Neural progenitor cell (in vitro differentiated cells): Measurements from ENCODE around the gene DLG2. TPM values are rescaled to one million over a fixed set of nuclear protein-coding genes. Genes with fewer than 3 reads are reported as not detected.

Experiments used
- DNase-seq: peaks from one replicate; pipeline ENCODE4 v3.0.0-alpha.2; 2016; ENCODE audit warnings: low spot score
- H2AFZ ChIP-seq: fragments of 200-600 bp; sonication (generic); replicated peaks from 2 replicates; pipeline ENCODE4 v1.6.1; 2016; ENCODE audit warnings: antibody characterized with exemption
- H3F3A ChIP-seq: fragments of 200-600 bp; sonication (generic); 2 replicates; pipeline ENCODE4 v1.6.1; 2016; ENCODE audit warnings: antibody characterized with exemption, low read depth
- H3K27ac ChIP-seq: fragments of 200-600 bp; sonication (generic); 2 replicates; pipeline ENCODE4 v1.5.1; 2016; ENCODE audit warnings: mild to moderate bottlenecking
- H3K27me3 ChIP-seq: fragments of 200-600 bp; sonication (generic); 2 replicates; pipeline ENCODE4 v1.6.1; 2016; ENCODE audit warnings: mild to moderate bottlenecking, moderate library complexity
- H3K36me3 ChIP-seq: fragments of 200-600 bp; sonication (generic); 2 replicates; pipeline ENCODE4 v1.5.1; 2016
- H3K4me1 ChIP-seq: fragments of 200-600 bp; sonication (generic); 2 replicates; pipeline ENCODE4 v1.6.1; 2016; ENCODE audit warnings: mixed run types
- H3K4me2 ChIP-seq: fragments of 200-600 bp; sonication (generic); 2 replicates; pipeline ENCODE4 v1.6.1; 2016
- H3K4me3 ChIP-seq: fragments of 200-600 bp; sonication (generic); 2 replicates; pipeline ENCODE4 v1.5.1; 2016
- H3K79me2 ChIP-seq: fragments of 200-600 bp; sonication (generic); 2 replicates; pipeline ENCODE4 v1.6.1; 2016; ENCODE audit warnings: low read depth
- H3K9ac ChIP-seq: fragments of 200-600 bp; sonication (generic); 2 replicates; pipeline ENCODE4 v1.6.1; 2016
- H3K9me3 ChIP-seq: fragments of 200-600 bp; sonication (generic); 2 replicates; pipeline ENCODE4 v1.5.1; 2016; ENCODE audit warnings: low read depth
- H4K20me1 ChIP-seq: fragments of 200-600 bp; sonication (generic); 2 replicates; pipeline ENCODE4 v1.6.1; 2016; ENCODE audit warnings: low read depth
- H3K27ac Mint-ChIP-seq: 3 replicates; pipeline ENCODE4 v1.8.0; 2021; ENCODE audit warnings: mixed read lengths
- H3K27me3 Mint-ChIP-seq: 2 replicates; pipeline ENCODE4 v1.8.0; 2022; ENCODE audit warnings: low read depth, mild to moderate bottlenecking, inconsistent platforms, moderate library complexity, mixed read lengths; ENCODE audit not compliant: insufficient read depth
- H3K36me3 Mint-ChIP-seq: 3 replicates; pipeline ENCODE4 v1.8.0; 2021; ENCODE audit warnings: mixed read lengths
- H3K4me1 Mint-ChIP-seq: 3 replicates; pipeline ENCODE4 v1.8.0; 2021; ENCODE audit warnings: mixed read lengths
- H3K4me3 Mint-ChIP-seq: 3 replicates; pipeline ENCODE4 v1.8.0; 2021; ENCODE audit warnings: mild to moderate bottlenecking, moderate library complexity, mixed read lengths
- H3K9me3 Mint-ChIP-seq: 3 replicates; pipeline ENCODE4 v1.8.0; 2020; ENCODE audit warnings: mixed read lengths
- EZH2 ChIP-seq: fragments of 200-600 bp; sonication (generic); IDR thresholded peaks from 2 replicates; pipeline ENCODE4 v1.6.1; 2017; ENCODE audit warnings: antibody characterized with exemption, mild to moderate bottlenecking, moderate library complexity
- EZH2phosphoT487 ChIP-seq: fragments of 200-600 bp; sonication (generic); IDR thresholded peaks from 2 replicates; pipeline ENCODE4 v1.6.1; 2017; ENCODE audit warnings: antibody characterized with exemption
- total RNA-seq: library from RNA; depleted of rRNA; stranded (reverse); fragments of >200 nt; gene quantifications from 2 replicates; pipeline ENCODE4 v1.2.3, GENCODE V29; 2015; ENCODE audit warnings: low replicate concordance
- TF ChIP-seq, protein P1 (sequence below): fragments of 200-600 bp; sonication (generic); IDR thresholded peaks from 2 replicates; pipeline ENCODE4 v1.5.1; 2017; ENCODE audit warnings: antibody characterized with exemption, mild to moderate bottlenecking

The DLG2 gene
- total RNA-seq, 1 donor from 2014 or later: 7.5 TPM

GRCh38 chr11:84413549-84413948, 1213.6 kb downstream of the DLG2 start:
- H3K9me3 ChIP-seq: no peaks in the 10 kb centered on the region
- no peaks in the 10 kb centered on the region for H3K27me3 Mint-ChIP-seq
- H3F3A ChIP-seq: peaks cover 15% of the 10 kb centered on the region
- no peak overlapping the region for H2AFZ ChIP-seq
- no peaks in the 10 kb centered on the region for H3K9me3 Mint-ChIP-seq
- no peaks in the 10 kb centered on the region for H3K36me3 ChIP-seq
- H3K4me3 ChIP-seq: no peak overlapping the region
- no peak overlapping the region for H3K4me2 ChIP-seq
- no peak for TF ChIP-seq EZH2
- TF ChIP-seq, protein P1, sequence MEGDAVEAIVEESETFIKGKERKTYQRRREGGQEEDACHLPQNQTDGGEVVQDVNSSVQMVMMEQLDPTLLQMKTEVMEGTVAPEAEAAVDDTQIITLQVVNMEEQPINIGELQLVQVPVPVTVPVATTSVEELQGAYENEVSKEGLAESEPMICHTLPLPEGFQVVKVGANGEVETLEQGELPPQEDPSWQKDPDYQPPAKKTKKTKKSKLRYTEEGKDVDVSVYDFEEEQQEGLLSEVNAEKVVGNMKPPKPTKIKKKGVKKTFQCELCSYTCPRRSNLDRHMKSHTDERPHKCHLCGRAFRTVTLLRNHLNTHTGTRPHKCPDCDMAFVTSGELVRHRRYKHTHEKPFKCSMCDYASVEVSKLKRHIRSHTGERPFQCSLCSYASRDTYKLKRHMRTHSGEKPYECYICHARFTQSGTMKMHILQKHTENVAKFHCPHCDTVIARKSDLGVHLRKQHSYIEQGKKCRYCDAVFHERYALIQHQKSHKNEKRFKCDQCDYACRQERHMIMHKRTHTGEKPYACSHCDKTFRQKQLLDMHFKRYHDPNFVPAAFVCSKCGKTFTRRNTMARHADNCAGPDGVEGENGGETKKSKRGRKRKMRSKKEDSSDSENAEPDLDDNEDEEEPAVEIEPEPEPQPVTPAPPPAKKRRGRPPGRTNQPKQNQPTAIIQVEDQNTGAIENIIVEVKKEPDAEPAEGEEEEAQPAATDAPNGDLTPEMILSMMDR: no peak
- no peak for TF ChIP-seq EZH2phosphoT487
- no peak overlapping the region for H3K9ac ChIP-seq
- H3K4me1 Mint-ChIP-seq: peaks cover 12% of the 10 kb centered on the region
- no peak overlapping the region for H3K27ac Mint-ChIP-seq
- peaks cover 15% of the 10 kb centered on the region for H3K4me1 ChIP-seq
- H3K27ac ChIP-seq: no peak overlapping the region
- no peaks in the 10 kb centered on the region for H3K27me3 ChIP-seq
- no peaks in the 10 kb centered on the region for H3K79me2 ChIP-seq
- H3K4me3 Mint-ChIP-seq: no peak overlapping the region
- H3K36me3 Mint-ChIP-seq: no peaks in the 10 kb centered on the region
- H4K20me1 ChIP-seq: no peaks in the 10 kb centered on the region
- no peak for DNase-seq

GRCh38 chr11:84412862-84413261, 1214.3 kb downstream of the DLG2 start:
- peaks cover 18% of the 10 kb centered on the region for H3F3A ChIP-seq
- no peaks in the 10 kb centered on the region for H3K27me3 Mint-ChIP-seq
- H3K9me3 ChIP-seq: no peaks in the 10 kb centered on the region
- no peak overlapping the region for H2AFZ ChIP-seq
- no peaks in the 10 kb centered on the region for H4K20me1 ChIP-seq
- no peaks in the 10 kb centered on the region for H3K36me3 ChIP-seq
- H3K27me3 ChIP-seq: no peaks in the 10 kb centered on the region
- no peak for TF ChIP-seq EZH2phosphoT487
- H3K27ac Mint-ChIP-seq: no peak overlapping the region
- peaks cover 12% of the 10 kb centered on the region for H3K4me1 Mint-ChIP-seq
- no peak overlapping the region for H3K9ac ChIP-seq
- H3K9me3 Mint-ChIP-seq: no peaks in the 10 kb centered on the region
- no peak overlapping the region for H3K4me2 ChIP-seq
- no peak for DNase-seq
- H3K79me2 ChIP-seq: no peaks in the 10 kb centered on the region
- H3K36me3 Mint-ChIP-seq: no peaks in the 10 kb centered on the region
- peaks cover 16% of the 10 kb centered on the region for H3K4me1 ChIP-seq
- H3K27ac ChIP-seq: no peak overlapping the region
- H3K4me3 ChIP-seq: no peak overlapping the region
- H3K4me3 Mint-ChIP-seq: no peak overlapping the region

DNA sequence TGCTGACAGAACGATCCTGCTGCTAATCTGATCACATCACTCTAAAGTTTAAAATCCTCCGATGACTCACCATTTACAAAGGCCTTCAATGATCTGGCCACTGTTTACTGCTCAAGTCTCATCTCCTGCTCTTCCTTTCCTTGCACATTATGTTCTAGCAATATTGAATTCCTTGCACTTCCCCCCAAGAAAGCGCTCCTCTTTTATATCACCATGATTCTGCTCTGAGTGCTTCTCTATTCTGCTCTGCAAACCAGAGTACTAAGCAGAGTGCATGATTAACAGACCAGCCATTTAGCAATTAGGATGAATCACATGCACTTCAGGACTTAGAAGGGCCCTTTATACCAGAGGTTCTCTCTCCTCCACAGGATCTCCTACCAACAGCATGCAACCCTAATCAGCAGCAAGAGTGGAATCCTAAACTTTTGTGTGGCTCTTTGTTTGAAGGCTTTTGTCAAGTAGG, 1218.2 kb downstream of the DLG2 start:
- peak overlapping the region; percentile 64 for H3K27ac ChIP-seq
- peaks cover 18% of the 10 kb centered on the region for H3F3A ChIP-seq
- H3K79me2 ChIP-seq: no peaks in the 10 kb centered on the region
- no peak overlapping the region for H3K9ac ChIP-seq
- no peaks in the 10 kb centered on the region for H3K27me3 ChIP-seq
- H4K20me1 ChIP-seq: no peaks in the 10 kb centered on the region
- H3K27me3 Mint-ChIP-seq: peaks cover 2% of the 10 kb centered on the region
- no peak for TF ChIP-seq EZH2
- TF ChIP-seq EZH2phosphoT487: peak; percentile 50
- TF ChIP-seq, protein P1: no peak
- H3K9me3 Mint-ChIP-seq: no peaks in the 10 kb centered on the region
- H3K4me1 Mint-ChIP-seq: peaks cover 12% of the 10 kb centered on the region
- no peak overlapping the region for H3K4me3 Mint-ChIP-seq
- peaks cover 21% of the 10 kb centered on the region for H3K4me1 ChIP-seq
- peak overlapping the region; percentile 31 for H3K4me2 ChIP-seq
- peak; percentile 77 for DNase-seq
- no peak overlapping the region for H3K4me3 ChIP-seq
- H3K36me3 Mint-ChIP-seq: no peaks in the 10 kb centered on the region
- H3K27ac Mint-ChIP-seq: no peak overlapping the region
- H2AFZ ChIP-seq: no peak overlapping the region
- H3K9me3 ChIP-seq: no peaks in the 10 kb centered on the region
- no peaks in the 10 kb centered on the region for H3K36me3 ChIP-seq

DNA sequence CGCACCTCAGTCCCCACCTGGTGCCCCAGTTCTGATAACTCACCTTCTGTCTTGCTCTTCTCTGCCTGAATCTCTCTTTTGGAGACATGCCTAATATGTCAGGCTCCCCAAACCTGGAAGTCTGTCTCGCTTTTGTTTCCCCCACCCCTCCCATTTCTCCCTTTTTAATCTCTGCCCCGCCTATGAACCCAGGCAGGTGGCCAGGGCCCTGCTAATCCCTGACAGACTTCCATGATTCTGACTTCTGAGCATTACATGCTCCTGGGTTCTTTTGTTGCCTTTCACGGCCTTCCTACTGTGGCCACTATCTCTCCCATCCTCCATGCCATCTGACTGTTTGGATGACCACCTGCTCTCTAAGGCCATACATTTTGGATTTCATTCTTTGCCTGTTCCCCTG, 1220.1 kb downstream of the DLG2 start:
- H3K9ac ChIP-seq: no peak overlapping the region
- no peaks in the 10 kb centered on the region for H3K9me3 ChIP-seq
- H3K4me3 ChIP-seq: no peak overlapping the region
- Mint-ChIP-seq H3K36me3 (no peaks in the 10 kb centered on the region), H3K27ac (no peak overlapping the region), H3K4me1 (peaks cover 9% of the 10 kb centered on the region), H3K4me3 (no peak overlapping the region), H3K9me3 (no peaks in the 10 kb centered on the region), H3K27me3 (peaks cover 2% of the 10 kb centered on the region)
- no peaks in the 10 kb centered on the region for H3K79me2 ChIP-seq
- no peak overlapping the region for H3K27ac ChIP-seq
- H3K4me2 ChIP-seq: no peak overlapping the region
- H3F3A ChIP-seq: peaks cover 18% of the 10 kb centered on the region
- no peaks in the 10 kb centered on the region for H3K36me3 ChIP-seq
- peaks cover 21% of the 10 kb centered on the region for H3K4me1 ChIP-seq
- H3K27me3 ChIP-seq: no peaks in the 10 kb centered on the region
- TF ChIP-seq, protein P1: no peak
- TF ChIP-seq EZH2phosphoT487 (no peak), EZH2 (no peak)
- H4K20me1 ChIP-seq: no peaks in the 10 kb centered on the region
- DNase-seq: no peak
- H2AFZ ChIP-seq: no peak overlapping the region
